GM21515 (cell line): ENCODE data around the gene IFI30.
A peak's percentile ranks its signal among the peaks of the same experiment; 100 is the strongest.

Experiments used
- ATAC-seq: cut with Tn5 transposase; IDR thresholded peaks from one replicate; pipeline ENCODE4 v1.9.1; 2021; ENCODE audit not compliant: unreplicated experiment

IFI30 gene

DNA sequence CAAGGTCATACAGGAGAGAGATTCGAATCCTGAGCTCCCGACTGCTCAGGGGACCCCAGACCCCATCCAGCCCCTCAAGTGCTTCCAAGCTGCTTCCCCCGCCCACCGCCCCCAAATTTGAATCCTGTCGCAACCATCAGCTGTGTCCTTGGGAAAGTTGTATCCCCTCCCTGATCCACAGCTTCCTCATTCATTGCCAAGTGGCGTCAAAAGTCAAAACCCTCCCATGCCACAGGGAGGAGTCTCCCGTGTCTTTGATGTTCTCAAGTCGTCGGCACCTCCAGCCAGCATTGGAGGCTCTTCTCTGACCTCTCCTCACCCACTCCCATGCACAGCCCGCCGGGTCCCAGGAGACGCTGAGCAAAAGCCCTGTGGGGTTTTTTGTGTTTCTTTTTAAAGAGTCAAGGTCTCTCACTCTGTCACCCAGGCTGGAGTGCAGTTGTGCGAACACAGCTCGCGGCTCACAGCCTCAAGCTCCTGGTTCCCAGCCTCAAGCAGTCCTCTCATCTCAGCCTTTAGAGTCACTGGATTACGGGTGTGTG is 2.8 kb upstream of the IFI30 start:
- no peak for ATAC-seq

DNA sequence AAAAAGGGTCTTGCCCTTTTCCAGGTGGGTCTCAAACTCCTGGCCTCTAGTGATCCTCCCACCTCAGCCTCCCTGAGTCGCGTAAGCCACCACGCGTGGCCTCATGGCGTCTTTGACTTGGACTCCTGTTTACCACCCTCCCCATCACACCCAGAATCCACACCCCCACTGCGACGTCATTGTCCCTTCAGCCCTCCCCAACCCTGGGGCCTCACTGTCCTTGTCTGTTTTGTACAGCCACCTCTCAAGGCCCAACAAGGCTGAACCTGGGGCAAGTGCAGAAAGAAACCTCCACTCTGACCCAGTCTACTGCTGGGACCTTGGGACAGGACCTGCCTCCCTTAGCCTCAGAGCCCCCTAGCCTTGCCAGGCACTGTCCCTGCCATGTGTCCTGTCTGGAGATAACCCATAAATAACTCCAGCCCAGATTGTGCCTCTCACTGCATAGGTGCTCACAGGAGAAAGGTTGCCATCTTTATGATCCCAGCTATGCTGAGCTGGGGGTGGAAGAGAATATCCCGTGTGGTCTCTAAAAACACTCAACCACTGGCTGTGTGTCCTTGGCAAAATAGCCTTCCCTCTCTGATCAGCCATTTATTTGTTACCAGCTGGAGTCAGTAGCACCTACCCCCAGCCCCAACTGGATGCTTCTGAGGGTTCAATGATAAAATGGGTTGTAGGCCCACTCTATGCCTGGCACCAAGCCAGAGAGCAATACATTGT is 1.8 kb upstream of the IFI30 start:
- no peak for ATAC-seq

GRCh38 chr19:18172331-18173053 is 1.1 kb upstream of the IFI30 start:
- ATAC-seq: no peak

DNA sequence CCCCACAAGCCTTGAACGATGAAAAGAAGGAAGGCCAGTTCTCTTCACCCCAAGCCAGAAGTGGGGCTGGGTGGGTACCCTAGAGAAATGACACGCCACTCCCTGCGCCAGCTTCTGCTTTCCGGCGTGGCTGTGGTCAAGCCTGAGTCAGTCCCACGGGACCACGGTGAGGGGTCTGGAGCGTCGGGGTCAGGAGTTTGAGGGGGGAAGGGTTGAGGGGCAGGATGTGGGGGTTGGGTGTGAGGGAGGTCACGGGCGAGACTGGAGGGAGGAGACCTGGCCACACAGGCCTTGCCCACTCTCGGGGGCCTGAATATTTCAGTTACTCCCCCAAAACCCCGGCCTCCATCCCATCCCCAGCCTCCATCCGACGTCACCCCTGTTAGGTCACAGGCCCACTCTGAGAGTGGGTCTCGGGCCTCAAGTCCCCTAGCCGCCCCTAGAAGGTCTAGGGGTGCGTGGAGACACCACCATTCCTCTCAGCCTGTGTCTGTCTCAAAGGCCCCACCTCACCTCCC is 500 bp upstream of the IFI30 start:
- ATAC-seq: peak; percentile 8

GRCh38 chr19:18174983-18175382 is 1.4 kb downstream of the IFI30 start:
- ATAC-seq: no peak

DNA sequence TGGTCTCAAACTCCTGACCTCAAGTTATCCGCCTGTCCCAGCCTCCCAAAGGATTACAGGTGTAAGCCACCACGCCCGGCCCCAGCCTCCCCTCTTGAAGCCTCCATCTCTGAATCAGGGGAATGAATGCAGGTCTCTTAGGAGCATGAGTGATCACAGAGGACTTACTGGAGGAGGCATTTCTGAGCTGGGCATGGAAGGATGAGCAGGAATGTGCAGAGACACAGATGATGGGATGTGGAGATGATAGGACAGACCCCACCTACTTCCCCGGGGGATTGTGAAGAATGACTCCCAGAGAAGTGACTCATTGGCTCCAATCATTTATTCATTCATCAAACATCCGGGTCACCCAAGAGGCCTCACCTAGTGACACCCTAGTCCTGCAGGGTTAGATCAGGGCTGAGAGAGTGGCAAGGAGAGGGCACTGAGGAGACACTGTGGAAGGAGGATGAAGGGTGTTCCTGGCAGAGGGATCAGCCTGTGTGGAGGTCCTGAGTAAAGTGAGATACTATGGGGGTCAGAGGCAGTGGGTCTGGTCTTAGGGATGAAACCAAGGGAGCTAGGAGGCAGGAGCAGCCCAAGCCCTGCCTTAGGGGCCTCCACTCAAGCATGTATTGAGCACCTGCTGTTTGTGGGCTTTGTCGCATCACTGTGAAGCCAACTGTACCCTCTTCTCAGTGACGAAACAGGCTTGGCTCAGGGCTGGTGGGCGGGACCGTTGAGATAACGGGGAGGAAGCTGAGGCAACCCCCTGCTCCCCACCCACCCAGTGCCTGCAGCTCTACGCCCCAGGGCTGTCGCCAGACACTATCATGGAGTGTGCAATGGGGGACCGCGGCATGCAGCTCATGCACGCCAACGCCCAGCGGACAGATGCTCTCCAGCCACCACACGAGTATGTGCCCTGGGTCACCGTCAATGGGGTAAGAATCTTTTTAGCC is 3.0 kb downstream of the IFI30 start:
- ATAC-seq: no peak

- no peak for ATAC-seq
These were observed 6.3 kb downstream of the IFI30 start for GRCh38 chr19:18179957-18180356.

DNA sequence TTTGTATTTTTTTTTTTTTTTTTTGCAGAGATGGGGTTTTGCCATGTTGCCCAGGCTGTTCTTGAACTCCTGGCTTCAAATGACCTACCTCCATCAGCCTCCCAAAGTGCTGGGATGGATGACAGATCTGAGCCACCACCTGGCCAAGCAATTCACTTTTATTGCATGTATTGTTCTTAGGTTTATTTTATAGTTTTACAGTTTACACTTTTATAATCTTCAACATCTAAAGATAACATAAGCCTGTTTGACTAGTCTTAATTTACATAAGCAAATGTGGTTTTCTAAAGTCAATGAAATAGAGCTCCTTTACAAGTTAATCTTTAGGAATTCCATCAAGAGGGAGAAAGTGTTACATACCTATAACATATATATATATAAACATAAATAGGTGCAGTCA is 9.9 kb downstream of the IFI30 start:
- ATAC-seq: no peak

GRCh38 chr19:18185538-18185937 is 11.9 kb downstream of the IFI30 start:
- no peak for ATAC-seq

DNA sequence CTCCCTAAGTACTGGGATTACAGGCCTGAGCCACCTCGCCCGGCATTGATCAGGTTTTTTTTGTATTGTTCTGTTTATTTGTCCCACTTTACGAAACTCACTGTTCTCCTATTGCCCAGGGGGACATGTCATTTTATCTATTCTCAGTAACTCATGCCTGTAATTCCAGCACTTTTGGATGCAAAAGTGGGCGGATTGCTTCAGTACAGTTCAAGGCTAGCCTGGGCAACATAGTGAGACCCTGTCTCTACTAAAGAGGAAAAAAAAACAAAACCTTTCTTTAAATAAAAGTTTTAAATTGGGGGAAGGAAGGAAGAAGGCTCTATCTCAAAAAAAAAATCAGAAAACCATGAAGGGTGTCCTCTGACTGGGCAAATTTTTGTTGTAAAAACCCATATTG is 16.7 kb downstream of the IFI30 start:
- no peak for ATAC-seq

DNA sequence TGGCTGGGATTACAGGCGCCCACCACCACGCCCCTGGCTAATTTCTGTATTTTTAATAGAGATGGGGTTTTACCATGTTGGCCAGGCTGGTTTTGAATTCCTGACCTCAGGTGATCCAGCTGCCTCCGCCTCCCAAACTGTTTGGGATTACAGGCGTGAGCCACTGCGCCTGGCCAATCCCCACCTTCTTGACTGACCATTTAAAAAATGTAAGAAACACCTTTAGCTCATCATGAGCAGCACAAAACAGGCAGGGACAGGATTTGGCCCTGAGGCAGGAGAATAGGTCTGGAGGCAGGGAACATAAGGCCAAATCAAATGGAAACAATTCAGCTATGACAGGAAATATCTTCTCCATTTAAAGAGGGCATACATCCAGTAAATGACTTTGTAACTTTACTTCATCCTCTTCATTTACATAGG is 18.0 kb downstream of the IFI30 start:
- ATAC-seq: no peak

GRCh38 chr19:18192673-18193387 is 19.2 kb downstream of the IFI30 start, which contains the start of gene MPV17L2:
TSS of gene MPV17L2 (plus strand) at chr19:18193218. CDS start at chr19:18193282, 64 bp downstream.
- peak; percentile 75 for ATAC-seq

- no peak for ATAC-seq
These were observed 20.0 kb downstream of the IFI30 start for GRCh38 chr19:18193388-18194180.

DNA sequence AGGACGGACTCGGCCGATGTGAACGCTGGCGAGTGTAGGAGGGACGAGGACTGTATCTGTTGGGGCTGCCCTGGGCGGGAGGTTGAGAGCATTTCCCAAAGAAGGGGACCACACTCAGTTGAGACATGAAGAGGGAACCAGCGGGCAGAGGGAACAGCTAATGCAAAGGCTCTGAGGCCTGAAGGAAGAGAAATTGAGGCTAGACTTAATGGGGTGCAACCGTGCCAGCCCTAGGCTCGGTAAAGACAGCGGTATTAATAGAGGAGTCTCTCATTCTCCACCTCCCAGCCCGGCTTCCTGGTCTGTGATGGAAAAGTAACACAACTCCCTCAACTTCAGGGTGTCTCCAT is 20.5 kb downstream of the IFI30 start:
- no peak for ATAC-seq

GRCh38 chr19:18194554-18195238 is 21.1 kb downstream of the IFI30 start:
- ATAC-seq: no peak

DNA sequence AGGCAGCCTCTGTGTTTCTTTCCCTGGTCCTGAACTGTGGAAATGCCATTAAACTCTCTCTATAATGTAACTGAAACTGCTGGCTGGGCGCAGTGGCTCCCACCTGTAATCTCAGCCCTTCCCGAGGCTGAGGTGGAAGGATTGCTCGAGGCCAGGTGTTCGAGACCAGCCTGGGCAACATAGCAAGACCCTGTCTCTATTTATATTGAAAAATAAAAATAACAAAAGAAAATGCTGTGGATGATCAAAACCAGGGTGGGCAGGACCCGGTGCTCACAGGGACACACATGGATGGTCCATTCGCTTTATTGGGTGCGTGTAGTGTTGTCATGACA is 22.9 kb downstream of the IFI30 start:
- no peak for ATAC-seq

GRCh38 chr19:18197306-18197705 is 23.7 kb downstream of the IFI30 start:
- ATAC-seq: no peak

DNA sequence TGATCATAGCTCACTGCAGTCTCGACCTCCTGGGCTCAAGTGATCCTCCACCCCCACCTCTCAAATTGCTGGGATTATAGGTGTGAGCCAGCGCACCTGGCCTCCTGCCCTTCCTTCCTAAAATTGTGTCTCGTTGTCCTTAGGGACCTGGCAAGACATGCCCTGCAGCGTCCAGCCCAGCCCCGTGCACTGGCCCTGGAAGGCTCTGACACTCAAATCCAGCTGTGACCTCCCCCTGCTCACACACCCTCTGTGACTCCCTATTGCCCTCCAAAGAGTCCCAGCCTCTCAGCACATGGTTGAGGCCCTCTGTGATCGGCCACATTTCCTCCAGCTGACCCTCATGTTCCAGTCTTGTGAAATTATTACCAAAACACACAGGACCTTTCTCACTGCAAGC is 24.3 kb downstream of the IFI30 start:
- no peak for ATAC-seq

- ATAC-seq: no peak
These were observed 24.8 kb downstream of the IFI30 start for GRCh38 chr19:18198374-18198773.
